ENCODE data around the gene CHST15.

Gene CHST15

GRCh38 chr10:124066781-124067714 lies 26.4 kb downstream of the CHST15 start:
- no peak for DNase-seq (ENCODE audit: low read depth in 1 of 2, low spot score in 1 of 2)

GRCh38 chr10:124066126-124066700 lies 27.2 kb downstream of the CHST15 start:
- DNase-seq (ENCODE audit: low read depth in 1 of 2, low spot score in 1 of 2) = no peak

GRCh38 chr10:124065382-124066125 lies 27.8 kb downstream of the CHST15 start:
- DNase-seq (ENCODE audit: low read depth in 1 of 2, low spot score in 1 of 2) = no peak

- no peak for DNase-seq (ENCODE audit: low read depth in 1 of 2, low spot score in 1 of 2)
Measured at GRCh38 chr10:124064676-124065075, 28.7 kb downstream of the CHST15 start.

- no peak for DNase-seq (ENCODE audit: low read depth in 1 of 2, low spot score in 1 of 2)
Measured at GRCh38 chr10:124063750-124064603, 29.4 kb downstream of the CHST15 start.

GRCh38 chr10:124062390-124062789 lies 31.0 kb downstream of the CHST15 start:
- no peak for DNase-seq (ENCODE audit: low read depth in 1 of 2, low spot score in 1 of 2)

GRCh38 chr10:124061030-124061429 lies 32.4 kb downstream of the CHST15 start:
- no peak for DNase-seq (ENCODE audit: low read depth in 1 of 2, low spot score in 1 of 2)

- DNase-seq (ENCODE audit: low read depth in 1 of 2, low spot score in 1 of 2) = no peak
Measured at GRCh38 chr10:124060148-124060720, 33.2 kb downstream of the CHST15 start.

- no peak for DNase-seq (ENCODE audit: low read depth in 1 of 2, low spot score in 1 of 2)
Measured at GRCh38 chr10:124059551-124059950, 33.8 kb downstream of the CHST15 start.

- no peak for DNase-seq (ENCODE audit: low read depth in 1 of 2, low spot score in 1 of 2)
Measured at GRCh38 chr10:124058346-124059003, 34.9 kb downstream of the CHST15 start.

- no peak for DNase-seq (ENCODE audit: low read depth in 1 of 2, low spot score in 1 of 2)
Measured at GRCh38 chr10:124057601-124058000, 35.8 kb downstream of the CHST15 start.

- DNase-seq (ENCODE audit: low read depth in 1 of 2, low spot score in 1 of 2) = no peak
Measured at GRCh38 chr10:124056337-124056980, 36.9 kb downstream of the CHST15 start.

- DNase-seq (ENCODE audit: low read depth in 1 of 2, low spot score in 1 of 2) = no peak
Measured at GRCh38 chr10:124053971-124054370, 39.4 kb downstream of the CHST15 start.

GRCh38 chr10:124052561-124052960 lies 40.8 kb downstream of the CHST15 start:
- no peak for DNase-seq (ENCODE audit: low read depth in 1 of 2, low spot score in 1 of 2)

- DNase-seq (ENCODE audit: low read depth in 1 of 2, low spot score in 1 of 2) = no peak
Measured at GRCh38 chr10:124050021-124051015, 43.1 kb downstream of the CHST15 start.

- DNase-seq (ENCODE audit: low read depth in 1 of 2, low spot score in 1 of 2) = no peak
Measured at GRCh38 chr10:124049484-124049883, 43.9 kb downstream of the CHST15 start.

GRCh38 chr10:124048371-124049290 lies 44.8 kb downstream of the CHST15 start:
- DNase-seq (ENCODE audit: low read depth in 1 of 2, low spot score in 1 of 2) = no peak

Data from activated T-helper 1 cell treated with anti-CD3 and anti-CD28 coated beads, Interleukin-2, amount 50 U/mL, for 16 hours (primary cell).